IMR-90 (cell line): Measurements from ENCODE around the gene FGD5. TPM values are rescaled to one million over a fixed set of nuclear protein-coding genes. Genes with fewer than 3 reads are reported as not detected.

Experiments
- ATAC-seq: fragments of 200-7000 bp; cut with Tn5 transposase; 2 replicates; pipeline ENCODE4 v1.9.1; 2020; ENCODE audit warnings: low read depth, mild to moderate bottlenecking, moderate library complexity
- BruUV-seq: library from RNA; stranded (reverse); fragments of 400-500 nt; replicated peaks from 2 replicates; lab custom pipeline; 2021; lab: Mats Ljungman, UMichigan
- CTCF ChIA-PET: fragments of 300-600 bp; formaldehyde crosslinking; extraction: SDS; loops from one replicate; lab custom pipeline; 2021; ENCODE audit warnings: antibody characterized with exemption; lab: Yijun Ruan, JAX
- POLR2A ChIA-PET: fragments of 300-600 bp; sonication (Branson Sonifier 250); formaldehyde crosslinking; loops from one replicate; lab custom pipeline; 2022; ENCODE audit warnings: antibody characterized with exemption; ENCODE audit not compliant: unreplicated experiment; lab: Charles Lee
- DNase-seq: peaks from one replicate; pipeline ENCODE4 v3.0.0; 2013
- H2AFZ ChIP-seq: replicated peaks from 2 replicates; pipeline ENCODE3; 2013; ENCODE audit warnings: low read length, mild to moderate bottlenecking; ENCODE audit not compliant: poor library complexity
- H2AK5ac ChIP-seq: 2 replicates; pipeline ENCODE4 v1.6.1; 2013; ENCODE audit warnings: low read depth, low read length, inconsistent platforms
- H2AK9ac ChIP-seq: replicated peaks from 2 replicates; pipeline ENCODE3; 2013; ENCODE audit warnings: mild to moderate bottlenecking, low read depth, low read length, moderate library complexity; ENCODE audit not compliant: poor library complexity
- H2BK120ac ChIP-seq: 2 replicates; pipeline ENCODE4 v1.6.1; 2013; ENCODE audit warnings: low read depth, low read length, inconsistent platforms
- H2BK15ac ChIP-seq: 3 replicates; pipeline ENCODE4 v1.6.1; 2013; ENCODE audit warnings: low read depth, low read length, inconsistent platforms
- H2BK20ac ChIP-seq: 2 replicates; pipeline ENCODE4 v1.6.1; 2013; ENCODE audit warnings: low read depth, mild to moderate bottlenecking, inconsistent platforms, low read length, moderate library complexity
- H2BK5ac ChIP-seq: 2 replicates; pipeline ENCODE4 v1.6.1; 2013; ENCODE audit warnings: mild to moderate bottlenecking, low read depth, low read length, inconsistent platforms; ENCODE audit not compliant: poor library complexity, severe bottlenecking
- H3K14ac ChIP-seq: replicated peaks from 2 replicates; pipeline ENCODE4 v1.6.1; 2013; ENCODE audit warnings: low read depth, low read length, inconsistent platforms
- H3K18ac ChIP-seq: 2 replicates; pipeline ENCODE4 v1.6.1; 2013; ENCODE audit warnings: low read depth, low read length, control low read depth
- H3K23ac ChIP-seq: 2 replicates; pipeline ENCODE4 v1.6.1; 2013; ENCODE audit warnings: low read depth, low read length, inconsistent platforms
- H3K27ac ChIP-seq: 2 replicates; pipeline ENCODE4 v1.5.1; 2013; ENCODE audit warnings: mild to moderate bottlenecking, control low read depth, low read length; ENCODE audit not compliant: insufficient read depth
- H3K27me3 ChIP-seq: 2 replicates; pipeline ENCODE4 v1.6.1; 2013; ENCODE audit warnings: low read length; ENCODE audit not compliant: control insufficient read depth, insufficient read depth
- H3K36me3 ChIP-seq: 2 replicates; pipeline ENCODE4 v1.6.1; 2013; ENCODE audit warnings: low read length, mixed read lengths; ENCODE audit not compliant: control insufficient read depth, insufficient read depth
- H3K4ac ChIP-seq: 2 replicates; pipeline ENCODE4 v1.6.1; 2013; ENCODE audit warnings: low read depth, low read length, inconsistent platforms
- H3K4me1 ChIP-seq: 2 replicates; pipeline ENCODE4 v1.6.1; 2013; ENCODE audit warnings: low read length, mixed read lengths; ENCODE audit not compliant: control insufficient read depth, insufficient read depth
- H3K4me2 ChIP-seq: 2 replicates; pipeline ENCODE4 v1.6.1; 2013; ENCODE audit warnings: low read depth, mild to moderate bottlenecking, control low read depth, low read length, moderate library complexity
- H3K4me3 ChIP-seq: 2 replicates; pipeline ENCODE4 v1.5.1; 2013; ENCODE audit warnings: low read depth, mild to moderate bottlenecking, control low read depth, low read length, moderate library complexity; ENCODE audit not compliant: insufficient read depth
- H3K56ac ChIP-seq: 2 replicates; pipeline ENCODE4 v1.6.1; 2013; ENCODE audit warnings: low read length, inconsistent platforms; ENCODE audit not compliant: insufficient read depth; ENCODE audit errors: extremely low read depth
- H3K79me1 ChIP-seq, 2 experiments: 2 replicates each; pipeline ENCODE4 v1.6.1; 2013; ENCODE audit warnings: low read length in 2 of 2, inconsistent platforms in 1 of 2, low read depth in 1 of 2
- H3K9ac ChIP-seq: 2 replicates; pipeline ENCODE4 v1.6.1; 2013; ENCODE audit warnings: low read depth, low read length, control low read depth
- H3K9me1 ChIP-seq: 2 replicates; pipeline ENCODE4 v1.6.1; 2013; ENCODE audit warnings: low read length, inconsistent platforms; ENCODE audit not compliant: insufficient read depth
- H3K9me3 ChIP-seq: 2 replicates; pipeline ENCODE4 v1.6.1; 2013; ENCODE audit warnings: low read length; ENCODE audit not compliant: control insufficient read depth, insufficient read depth
- H4K20me1 ChIP-seq: 2 replicates; pipeline ENCODE4 v1.6.1; 2013; ENCODE audit warnings: low read length, inconsistent platforms; ENCODE audit not compliant: insufficient read depth
- H4K5ac ChIP-seq: 2 replicates; pipeline ENCODE4 v1.6.1; 2013; ENCODE audit warnings: mild to moderate bottlenecking, low read depth, low read length, control low read depth
- H4K8ac ChIP-seq, 2 experiments: 2 replicates each; pipeline ENCODE4 v1.6.1; 2013; ENCODE audit warnings: low read depth in 2 of 2, low read length in 2 of 2, control low read depth in 1 of 2, inconsistent platforms in 1 of 2
- H4K91ac ChIP-seq: 2 replicates; pipeline ENCODE4 v1.6.1; 2013; ENCODE audit warnings: low read depth, low read length, inconsistent platforms; ENCODE audit not compliant: insufficient read depth
- BHLHE40 ChIP-seq: fragments of 150-350 bp; IDR thresholded peaks from 2 replicates; pipeline ENCODE4 v1.6.1; 2016; ENCODE audit warnings: mild to moderate bottlenecking, low read depth, low read length
- CEBPB ChIP-seq: IDR thresholded peaks from 2 replicates; pipeline ENCODE4 v1.6.1; 2012; ENCODE audit warnings: low read depth, low read length, improper control_type of control experiment
- CTCF ChIP-seq: conservative IDR thresholded peaks from 2 replicates; pipeline ENCODE4 v1.5.1; 2012; ENCODE audit warnings: mild to moderate bottlenecking, low read depth, low read length, improper control_type of control experiment
- ELK1 ChIP-seq: fragments of 150-350 bp; IDR thresholded peaks from 2 replicates; pipeline ENCODE4 v1.6.1; 2016; ENCODE audit warnings: low read depth, mild to moderate bottlenecking, low read length, moderate library complexity, borderline replicate concordance
- FOS ChIP-seq: fragments of 150-350 bp; IDR thresholded peaks from 2 replicates; pipeline ENCODE4 v1.6.1; 2016; ENCODE audit warnings: low read depth, low read length
- MXI1 ChIP-seq: IDR thresholded peaks from 2 replicates; pipeline ENCODE4 v1.6.1; 2012; ENCODE audit warnings: low read depth, mild to moderate bottlenecking, low read length, moderate library complexity, borderline replicate concordance
- NFE2L2 ChIP-seq: fragments of 150-350 bp; IDR thresholded peaks from 2 replicates; pipeline ENCODE4 v1.6.1; 2016; ENCODE audit warnings: low read depth, mild to moderate bottlenecking, low read length
- POLR2A ChIP-seq: IDR thresholded peaks from 2 replicates; pipeline ENCODE4 v1.6.1; 2012; ENCODE audit warnings: mild to moderate bottlenecking, low read depth, low read length
- RAD21 ChIP-seq: IDR thresholded peaks from 2 replicates; pipeline ENCODE4 v1.6.1; 2012; ENCODE audit warnings: low read length, improper control_type of control experiment
- RCOR1 ChIP-seq: IDR thresholded peaks from 2 replicates; pipeline ENCODE4 v1.6.1; 2012; ENCODE audit warnings: mild to moderate bottlenecking, low read length, improper control_type of control experiment; ENCODE audit not compliant: insufficient replicate concordance
- SMC3 ChIP-seq: fragments of 150-350 bp; IDR thresholded peaks from 2 replicates; pipeline ENCODE4 v1.6.1; 2016; ENCODE audit warnings: low read depth, mild to moderate bottlenecking, antibody characterized with exemption, low read length, moderate library complexity
- USF2 ChIP-seq: fragments of 150-350 bp; IDR thresholded peaks from 2 replicates; pipeline ENCODE4 v1.6.1; 2017; ENCODE audit warnings: mild to moderate bottlenecking, antibody characterized with exemption, low read length, low read depth
- WGBS, 2 experiments: methylation state at CpG; one replicate each; pipeline versions ENCODE4 v1.1.5 to v1.1.7; 2013; ENCODE audit warnings: missing lambda C conversion rate in 2 of 2; ENCODE audit not compliant: insufficient read length in 1 of 2; ENCODE audit errors: extremely low coverage in 2 of 2; 5-methylcytosine and 5-hydroxymethylcytosine counted together
- dilution Hi-C: fragments of 300-500 bp; cut with HindIII; formaldehyde crosslinking; loops from one replicate; pipeline ENCODE4 v1.14.3; 2018; ENCODE audit warnings: low sequenced_read_pairs; ENCODE audit not compliant: unreplicated experiment
- in situ Hi-C: fragments of 300-500 bp; cut with MboI; formaldehyde crosslinking; loops from 3 replicates; pipeline ENCODE4 v1.14.3; 2019; ENCODE audit warnings: low sequenced_read_pairs, inconsistent platforms, mixed read lengths
- intact Hi-C: fragments of 100-400 bp; cut with micrococcal nuclease; formaldehyde crosslinking; loops from 2 replicates; pipeline ENCODE4 v1.10.0; 2022
- polyA plus RNA-seq, 3 experiments: library from polyadenylated mRNA; depleted of rRNA; stranded (reverse); fragments of >200 nt; gene quantifications; 2 replicates each; pipeline ENCODE4 v1.2.3, GENCODE V29; 2012; ENCODE audit warnings: low replicate concordance in 1 of 3
- total RNA-seq: library from RNA; depleted of rRNA; stranded (reverse); fragments of >200 nt; gene quantifications from 2 replicates; pipeline ENCODE4 v1.2.3, GENCODE V29; 2012

Gene FGD5
- total and polyA plus RNA-seq, 2 of the 4 experiments (the other 2 are of a cell fraction), result not detected

- no peak overlapping the region for H2AFZ ChIP-seq
- H2BK20ac ChIP-seq, result no peak overlapping the region
- no peak overlapping the region for H3K56ac ChIP-seq
- H4K5ac ChIP-seq, result no peak overlapping the region
- dilution Hi-C loops (no loop called here), in situ Hi-C loops (no loop called here), intact Hi-C loops (no loop called here)
- ATAC-seq (no peak), DNase-seq (no peak)
- no peak overlapping the region for H2AK9ac ChIP-seq
- peaks cover 9% of the 10 kb centered on the region for H3K27me3 ChIP-seq
- H3K36me3 ChIP-seq, result no peaks in the 10 kb centered on the region
- H3K9me1 ChIP-seq, result no peaks in the 10 kb centered on the region
- no peaks in the 10 kb centered on the region for H3K4me1 ChIP-seq
- no peak overlapping the region for H2BK15ac ChIP-seq
- no peak overlapping the region for H3K14ac ChIP-seq
- no peak overlapping the region for H4K91ac ChIP-seq
- H3K27ac ChIP-seq, result no peak overlapping the region
- no peak overlapping the region for H3K23ac ChIP-seq
- H3K4ac ChIP-seq, result no peak overlapping the region
- ChIA-PET CTCF (no interaction called here), POLR2A (no interaction called here)
- H4K20me1 ChIP-seq, result no peaks in the 10 kb centered on the region
- H3K9me3 ChIP-seq, result peaks cover 4% of the 10 kb centered on the region; the same call in 1 of the 2 replicates
- H2BK5ac ChIP-seq, result no peak overlapping the region
- BruUV-seq, result no TSS peak
- H3K9ac ChIP-seq, result no peak overlapping the region
- H3K18ac ChIP-seq, result no peak overlapping the region
- H3K4me2 ChIP-seq, result no peak overlapping the region
- no peak for TF ChIP-seq NFE2L2
- TF ChIP-seq MXI1, result no peak
- no peak for TF ChIP-seq BHLHE40
- no peak for TF ChIP-seq CTCF
- no peak for TF ChIP-seq USF2
- TF ChIP-seq SMC3, result no peak
- no peak for TF ChIP-seq CEBPB
- no peak for TF ChIP-seq FOS
- TF ChIP-seq ELK1, result no peak
- TF ChIP-seq RAD21, result no peak
- TF ChIP-seq RCOR1, result no peak
- TF ChIP-seq POLR2A, result no peak
- no peak overlapping the region for H3K4me3 ChIP-seq
- H2BK120ac ChIP-seq, result no peak overlapping the region
- H4K8ac ChIP-seq, result no peak overlapping the region
- no peak overlapping the region for H2AK5ac ChIP-seq
- no peaks in the 10 kb centered on the region for H3K79me1 ChIP-seq
- WGBS, 2 experiments, result 0% methylated on average over 4 of the region's 7 CpGs; no CpG with 5 or more reads in 1 of the 2 experiments
Observed at GRCh38 chr3:14902719-14903118, 84.0 kb downstream of the FGD5 start.
